ENCODE measurements around the gene SMIM22.

SMIM22 gene

DNA sequence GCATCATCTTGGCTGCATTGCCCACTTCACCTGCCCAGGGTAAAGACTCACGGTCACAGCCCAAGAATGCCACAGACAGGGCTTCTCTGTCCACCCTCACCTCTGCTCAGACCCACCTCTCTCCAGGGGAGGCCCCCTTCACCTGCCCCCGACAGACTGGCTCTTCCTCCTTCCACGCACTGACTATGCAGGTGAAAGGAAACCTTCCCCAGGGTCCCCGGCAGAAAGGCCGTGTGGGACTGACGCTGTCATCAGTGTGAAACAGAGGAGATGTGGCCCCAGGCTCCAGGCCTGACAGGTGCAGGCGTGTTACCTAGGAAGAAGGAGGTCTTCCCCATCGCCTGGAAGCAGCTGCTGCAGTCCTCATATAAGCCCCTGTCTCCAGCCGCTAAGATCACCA, 16.6 kb downstream of the SMIM22 start:
- H3K4me1 Mint-ChIP-seq = no peaks in the 10 kb centered on the region
- H3K27ac Mint-ChIP-seq = no peak overlapping the region
- no peaks in the 10 kb centered on the region for H3K9me3 Mint-ChIP-seq
- no peak for DNase-seq (ENCODE audit: low spot score in 2 of 2)
- H3K36me3 Mint-ChIP-seq = peaks cover 28% of the 10 kb centered on the region
- H3K27me3 Mint-ChIP-seq = no peaks in the 10 kb centered on the region
- no peak overlapping the region for H3K4me3 Mint-ChIP-seq
- no peak for ATAC-seq (ENCODE audit: low read depth)

DNA sequence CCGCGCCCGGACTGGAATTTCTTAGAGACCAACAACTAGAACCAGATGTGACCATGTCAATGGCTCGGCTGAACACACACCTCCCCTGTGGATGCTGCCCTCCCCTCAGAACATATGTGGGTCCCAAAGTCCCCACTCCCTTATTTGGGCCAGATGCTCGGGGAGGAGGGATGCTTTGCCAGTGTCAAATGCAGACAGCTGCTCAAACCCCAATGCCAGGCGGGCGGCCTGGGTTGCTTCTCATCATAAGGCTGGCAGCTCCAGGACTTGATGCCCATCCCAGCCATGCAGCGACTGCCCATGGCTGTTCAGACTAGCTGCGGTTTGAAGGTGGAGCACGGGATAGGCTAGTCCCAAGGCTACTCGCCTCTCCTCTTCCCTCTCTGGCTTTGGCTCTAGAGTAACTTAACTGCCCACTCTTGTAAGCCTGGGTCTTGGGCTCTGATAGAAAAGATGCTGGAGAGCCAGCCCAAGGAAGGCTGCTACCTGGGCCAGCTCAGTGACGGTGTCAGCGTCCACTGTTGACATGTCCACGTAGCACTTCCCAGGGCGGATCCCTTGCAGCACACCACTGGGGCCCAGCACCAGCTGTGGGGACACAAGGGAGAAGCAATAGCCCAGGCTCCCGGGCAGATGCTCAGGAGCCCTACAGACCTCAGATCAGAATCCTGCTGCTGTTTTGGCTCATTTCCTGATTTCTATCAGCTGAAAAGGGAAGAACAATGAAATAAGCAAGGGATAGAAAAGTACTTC, 18.3 kb downstream of the SMIM22 start:
- H3K27ac Mint-ChIP-seq = no peak overlapping the region
- no peak overlapping the region for H3K4me3 Mint-ChIP-seq
- no peaks in the 10 kb centered on the region for H3K27me3 Mint-ChIP-seq
- no peak for DNase-seq (ENCODE audit: low spot score in 2 of 2)
- peaks cover 26% of the 10 kb centered on the region for H3K36me3 Mint-ChIP-seq
- H3K4me1 Mint-ChIP-seq = no peaks in the 10 kb centered on the region
- no peaks in the 10 kb centered on the region for H3K9me3 Mint-ChIP-seq
- no peak for ATAC-seq (ENCODE audit: low read depth)

DNA sequence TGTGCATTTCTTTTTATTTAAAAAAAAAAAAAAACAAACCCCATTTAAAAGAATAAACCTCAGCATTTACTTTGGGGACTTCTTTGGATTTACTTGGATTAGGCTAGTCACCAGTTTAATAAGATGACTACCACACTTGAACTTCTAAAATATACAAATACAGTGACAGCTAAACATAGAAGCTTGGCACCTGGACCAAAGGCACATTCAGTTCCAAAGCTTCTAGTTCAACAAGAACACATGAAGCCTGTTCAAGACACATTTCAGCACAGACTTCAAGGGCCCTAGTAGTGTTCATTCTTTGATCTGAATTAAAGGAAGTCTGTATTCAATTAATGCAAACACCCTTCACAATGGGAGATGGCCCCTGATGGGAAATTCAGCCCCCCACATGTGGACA, 18.9 kb downstream of the SMIM22 start:
- DNase-seq (ENCODE audit: low spot score in 2 of 2) (no peak), ATAC-seq (ENCODE audit: low read depth) (no peak)
- peaks cover 30% of the 10 kb centered on the region for H3K36me3 Mint-ChIP-seq
- H3K4me1 Mint-ChIP-seq = no peaks in the 10 kb centered on the region
- H3K4me3 Mint-ChIP-seq = no peak overlapping the region
- no peak overlapping the region for H3K27ac Mint-ChIP-seq
- H3K27me3 Mint-ChIP-seq = no peaks in the 10 kb centered on the region
- H3K9me3 Mint-ChIP-seq = no peaks in the 10 kb centered on the region

DNA sequence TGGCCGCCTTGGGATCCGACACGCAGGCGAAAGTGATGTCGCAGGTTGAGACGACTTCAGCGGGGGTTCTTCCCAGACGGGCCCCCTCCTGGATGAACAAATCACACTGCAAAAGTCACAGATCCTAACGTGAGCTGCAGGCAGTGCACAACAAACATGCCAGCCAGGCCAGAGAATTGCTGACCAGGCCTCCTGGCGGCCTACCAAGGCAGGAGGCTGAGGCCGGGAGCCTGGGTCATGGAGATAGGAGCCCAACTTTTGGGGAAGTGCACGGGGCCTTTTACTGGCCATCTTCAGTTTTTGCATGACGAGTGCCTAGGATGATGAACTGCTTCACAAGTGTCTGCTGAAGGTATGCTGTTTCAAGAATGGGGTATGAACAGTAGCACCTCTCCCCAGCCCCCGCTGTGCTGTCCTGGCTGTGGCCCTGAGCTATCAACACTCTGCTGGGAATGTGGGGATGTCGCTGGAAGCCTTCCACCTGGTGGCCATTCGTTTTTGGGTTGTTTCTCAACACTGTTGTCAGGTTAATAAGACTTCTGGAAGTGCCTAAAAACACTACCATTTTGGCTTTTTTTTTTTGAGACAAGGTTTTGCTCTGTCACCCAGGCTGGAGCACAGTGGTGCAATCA, 19.5 kb downstream of the SMIM22 start:
- no peaks in the 10 kb centered on the region for H3K9me3 Mint-ChIP-seq
- H3K36me3 Mint-ChIP-seq = peaks cover 32% of the 10 kb centered on the region
- peak overlapping the region; percentile 14 for H3K27ac Mint-ChIP-seq

DNA sequence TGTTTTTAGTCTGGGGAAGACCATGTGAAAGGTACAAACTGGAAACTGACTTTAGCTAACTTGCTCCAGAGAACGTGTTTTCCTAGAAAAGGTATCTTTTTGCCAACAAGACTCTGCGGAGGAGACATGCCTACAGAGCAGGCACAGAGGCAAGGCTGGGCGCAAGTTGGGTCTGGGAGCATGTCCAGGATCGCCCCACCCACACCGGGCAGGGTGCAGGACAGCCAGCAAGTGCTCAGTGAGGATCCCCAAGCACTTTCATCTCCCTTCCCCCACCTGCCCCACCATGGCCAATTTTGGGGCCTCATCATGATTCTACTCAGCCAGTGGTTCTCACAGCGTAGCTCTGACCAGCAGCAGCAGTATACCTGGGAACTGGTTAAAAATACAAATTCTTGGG, 25.5 kb downstream of the SMIM22 start:
- Mint-ChIP-seq H3K27me3 (no peaks in the 10 kb centered on the region), H3K4me1 (no peaks in the 10 kb centered on the region), H3K4me3 (no peak overlapping the region), H3K9me3 (no peaks in the 10 kb centered on the region), H3K36me3 (peaks cover 35% of the 10 kb centered on the region), H3K27ac (no peak overlapping the region)
- ATAC-seq (ENCODE audit: low read depth) (no peak), DNase-seq (ENCODE audit: low spot score in 2 of 2) (no peak)

More for the DNA sequence above, 19.5 kb downstream of the SMIM22 start:
- ATAC-seq (ENCODE audit: low read depth) = no peak
- DNase-seq (ENCODE audit: low spot score in 2 of 2) = no peak
- Mint-ChIP-seq H3K4me1 (no peaks in the 10 kb centered on the region), H3K27me3 (no peaks in the 10 kb centered on the region), H3K4me3 (no peak overlapping the region)

DNA sequence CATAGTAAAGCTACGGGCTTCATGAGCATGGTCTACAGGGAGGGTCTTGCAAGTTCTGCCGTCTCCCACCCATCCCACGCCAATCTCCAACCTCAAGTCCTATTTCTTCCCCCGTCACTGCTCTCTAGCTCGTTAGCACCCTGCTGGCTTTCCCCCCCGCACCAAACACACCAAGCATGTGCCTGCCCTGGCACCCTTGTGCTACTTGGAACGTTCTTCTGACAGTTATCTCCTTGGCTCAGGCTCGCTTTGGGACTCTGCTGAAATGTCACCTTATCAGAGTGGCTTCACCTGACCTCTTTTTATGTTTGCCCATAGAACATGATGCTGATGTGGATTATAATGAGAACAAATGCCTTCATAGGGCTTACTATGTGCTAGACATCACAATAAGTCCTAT, 30.0 kb downstream of the SMIM22 start:
- ATAC-seq (ENCODE audit: low read depth) (no peak), DNase-seq (ENCODE audit: low spot score in 2 of 2) (no peak)
- H3K27ac Mint-ChIP-seq = no peak overlapping the region
- H3K27me3 Mint-ChIP-seq = no peaks in the 10 kb centered on the region
- no peaks in the 10 kb centered on the region for H3K9me3 Mint-ChIP-seq
- H3K4me3 Mint-ChIP-seq = no peak overlapping the region
- H3K4me1 Mint-ChIP-seq = no peaks in the 10 kb centered on the region
- peaks cover 31% of the 10 kb centered on the region for H3K36me3 Mint-ChIP-seq

DNA sequence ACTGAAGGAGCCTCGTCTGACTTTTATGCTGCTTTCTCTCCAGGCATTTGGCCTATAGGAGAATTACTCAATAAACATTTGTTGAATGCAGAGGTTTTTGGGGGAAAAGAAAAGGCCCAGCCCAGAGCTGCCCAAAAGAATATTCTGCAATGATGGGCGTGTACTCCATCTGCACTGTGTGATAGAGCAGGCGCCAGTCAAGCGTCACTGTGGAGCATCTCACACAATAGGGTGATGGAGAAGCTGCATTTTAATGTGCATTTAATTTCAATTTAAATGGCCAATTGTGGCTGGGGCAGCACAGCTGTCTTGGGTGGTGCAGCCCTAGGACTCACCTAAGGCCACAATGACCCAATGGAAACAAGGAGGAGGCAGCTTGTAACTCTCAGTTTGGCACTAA, 31.4 kb downstream of the SMIM22 start:
- Mint-ChIP-seq H3K4me3 (no peak overlapping the region), H3K36me3 (peaks cover 42% of the 10 kb centered on the region), H3K27me3 (no peaks in the 10 kb centered on the region), H3K4me1 (no peaks in the 10 kb centered on the region), H3K9me3 (no peaks in the 10 kb centered on the region), H3K27ac (peak overlapping the region; percentile 14)
- DNase-seq (ENCODE audit: low spot score in 2 of 2) (no peak), ATAC-seq (ENCODE audit: low read depth) (no peak)

DNA sequence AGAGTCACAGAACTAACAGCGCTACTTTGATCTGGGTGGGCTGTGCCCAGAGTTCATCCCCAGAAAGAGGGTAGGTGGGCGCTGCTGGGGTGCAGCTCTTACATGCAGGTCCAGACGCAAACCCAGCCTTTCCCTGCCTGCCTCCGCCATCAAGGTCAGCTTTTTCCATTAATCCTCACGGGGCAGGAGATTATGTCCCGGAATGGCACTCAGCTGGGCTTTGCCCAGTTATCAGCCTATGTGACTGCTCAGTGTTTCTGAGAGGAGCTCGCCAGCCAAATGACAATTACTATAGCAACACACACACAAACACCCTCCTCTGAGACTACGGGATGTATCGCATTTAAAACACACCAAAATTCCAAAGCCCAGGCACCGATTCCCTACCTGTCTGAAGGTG, 31.8 kb downstream of the SMIM22 start:
- H3K27me3 Mint-ChIP-seq = no peaks in the 10 kb centered on the region
- peaks cover 41% of the 10 kb centered on the region for H3K36me3 Mint-ChIP-seq
- H3K9me3 Mint-ChIP-seq = no peaks in the 10 kb centered on the region
- H3K4me1 Mint-ChIP-seq = no peaks in the 10 kb centered on the region
- no peak overlapping the region for H3K4me3 Mint-ChIP-seq
- H3K27ac Mint-ChIP-seq = peak overlapping the region; percentile 14
- ATAC-seq (ENCODE audit: low read depth) = no peak
- no peak for DNase-seq (ENCODE audit: low spot score in 2 of 2)

DNA sequence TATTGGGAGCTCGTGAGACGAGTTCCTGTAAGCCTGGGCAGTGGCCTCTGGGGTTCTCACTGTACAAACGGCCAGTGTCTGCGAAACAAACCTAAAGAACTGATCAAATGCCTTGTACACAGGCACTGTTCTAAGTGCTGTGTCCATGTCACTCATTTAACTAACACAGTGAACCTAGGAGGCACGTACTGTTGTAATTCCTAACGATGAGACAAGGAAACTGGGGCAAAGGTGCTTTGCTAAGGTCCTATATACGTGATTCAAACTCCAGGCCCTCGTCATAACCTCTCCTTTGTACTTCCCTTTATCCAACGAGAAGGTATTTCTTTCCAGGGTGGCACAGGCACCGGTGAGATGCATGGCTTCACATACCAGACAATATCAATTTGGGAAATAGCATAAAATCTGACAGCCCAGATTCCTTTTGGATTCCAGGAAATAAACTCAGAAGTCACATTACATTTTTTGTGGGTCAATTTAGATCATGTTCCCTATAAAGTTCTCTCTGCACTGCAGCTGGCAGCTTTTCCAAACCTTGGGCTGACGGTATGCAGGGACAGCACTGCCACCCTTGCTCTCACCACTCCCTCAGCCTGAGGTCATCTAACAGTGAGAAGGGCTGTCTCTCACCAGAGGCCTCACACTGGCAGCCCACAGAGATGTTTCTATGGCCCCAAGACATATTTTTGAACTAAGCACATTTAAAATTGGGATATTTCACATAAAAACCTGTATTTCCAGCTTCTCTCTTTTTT, 33.6 kb downstream of the SMIM22 start:
- Mint-ChIP-seq H3K9me3 (no peaks in the 10 kb centered on the region), H3K4me1 (peaks cover 9% of the 10 kb centered on the region), H3K27ac (no peak overlapping the region), H3K27me3 (no peaks in the 10 kb centered on the region), H3K36me3 (peaks cover 41% of the 10 kb centered on the region), H3K4me3 (no peak overlapping the region)
- ATAC-seq (ENCODE audit: low read depth) (no peak), DNase-seq (ENCODE audit: low spot score in 2 of 2) (no peak)

DNA sequence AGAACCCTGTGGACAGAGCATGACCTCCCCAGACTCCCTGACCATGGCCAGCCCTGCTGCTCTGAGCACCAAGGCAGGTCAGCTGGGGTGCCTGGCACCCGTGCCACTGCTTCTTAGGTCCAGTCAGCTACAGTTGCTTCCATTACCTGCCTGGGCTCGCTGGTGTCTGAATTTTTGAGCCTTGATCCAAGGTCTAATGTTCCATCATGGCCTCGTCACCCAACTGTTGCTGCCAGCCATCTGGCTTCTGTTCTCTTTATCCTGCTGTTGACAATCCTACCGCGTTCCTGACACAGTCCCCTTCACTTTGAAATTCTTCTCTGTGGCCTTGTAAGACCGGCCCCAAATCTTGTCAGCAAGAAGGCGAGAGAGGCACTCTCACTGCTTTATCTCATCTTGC, 35.2 kb downstream of the SMIM22 start:
- peaks cover 31% of the 10 kb centered on the region for H3K36me3 Mint-ChIP-seq
- no peak overlapping the region for H3K4me3 Mint-ChIP-seq
- peak overlapping the region; percentile 36 for H3K27ac Mint-ChIP-seq
- H3K4me1 Mint-ChIP-seq = peaks cover 9% of the 10 kb centered on the region
- DNase-seq (ENCODE audit: low spot score in 2 of 2) = no peak
- no peak for ATAC-seq (ENCODE audit: low read depth)
- no peaks in the 10 kb centered on the region for H3K9me3 Mint-ChIP-seq
- H3K27me3 Mint-ChIP-seq = no peaks in the 10 kb centered on the region

DNA sequence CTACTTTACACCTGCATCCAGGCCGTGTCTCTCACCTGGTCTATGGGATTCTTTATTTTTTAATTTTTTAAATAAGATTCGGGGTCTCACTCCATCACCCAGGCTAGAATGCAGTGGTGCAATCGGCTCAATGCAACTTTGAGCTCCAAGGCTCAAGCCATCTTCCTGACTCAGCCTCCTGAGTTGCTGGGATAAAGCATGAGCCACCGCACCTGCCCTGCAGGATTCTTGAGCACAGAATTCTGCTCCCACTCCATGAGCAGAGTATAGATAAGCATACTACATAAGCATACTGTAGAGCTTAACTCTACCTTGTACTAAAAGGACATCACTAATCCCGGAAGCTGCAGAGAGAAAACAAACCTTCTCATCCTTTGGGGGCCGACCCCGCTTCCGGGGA, 36.4 kb downstream of the SMIM22 start:
- Mint-ChIP-seq H3K4me3 (no peak overlapping the region), H3K27me3 (no peaks in the 10 kb centered on the region), H3K36me3 (peaks cover 35% of the 10 kb centered on the region), H3K4me1 (peaks cover 11% of the 10 kb centered on the region), H3K9me3 (no peaks in the 10 kb centered on the region), H3K27ac (no peak overlapping the region)
- DNase-seq (ENCODE audit: low spot score in 2 of 2) = no peak
- no peak for ATAC-seq (ENCODE audit: low read depth)

DNA sequence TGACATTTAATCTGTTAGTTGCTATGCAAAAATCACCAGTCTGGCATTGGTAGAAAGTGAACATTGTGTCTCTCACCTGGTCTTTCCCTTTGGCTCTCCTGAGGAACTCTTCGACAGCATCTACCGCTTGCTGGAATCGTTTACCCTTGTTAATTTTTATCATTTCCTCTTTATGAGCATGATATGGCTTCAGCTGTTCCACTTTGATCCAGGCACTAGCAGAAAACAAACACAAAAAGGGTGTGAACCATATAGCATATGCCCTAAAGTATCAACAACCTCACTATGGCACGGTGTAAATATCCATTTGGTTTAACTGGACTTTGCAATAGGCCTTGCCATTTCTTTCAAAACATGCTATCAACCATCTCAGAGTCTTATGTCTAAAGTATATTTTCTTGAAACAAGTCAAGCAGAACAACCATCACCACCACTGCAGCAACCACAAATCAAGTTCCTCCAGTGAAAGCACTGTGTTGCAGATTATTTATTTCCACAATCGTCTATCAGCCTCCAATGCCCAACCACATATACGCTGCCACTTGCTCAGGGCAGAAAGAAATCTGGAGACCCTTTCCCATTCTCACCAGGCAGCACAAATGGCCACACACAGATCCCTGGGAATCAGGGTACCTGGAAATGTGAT, 37.7 kb downstream of the SMIM22 start:
- Mint-ChIP-seq H3K4me3 (peak overlapping the region; percentile 44), H3K27ac (peak overlapping the region; percentile 89), H3K4me1 (peaks cover 11% of the 10 kb centered on the region), H3K36me3 (peaks cover 37% of the 10 kb centered on the region), H3K9me3 (no peaks in the 10 kb centered on the region), H3K27me3 (no peaks in the 10 kb centered on the region)
- peak; percentile 65 for ATAC-seq (ENCODE audit: low read depth)
- DNase-seq (ENCODE audit: low spot score in 2 of 2) = no peak

DNA sequence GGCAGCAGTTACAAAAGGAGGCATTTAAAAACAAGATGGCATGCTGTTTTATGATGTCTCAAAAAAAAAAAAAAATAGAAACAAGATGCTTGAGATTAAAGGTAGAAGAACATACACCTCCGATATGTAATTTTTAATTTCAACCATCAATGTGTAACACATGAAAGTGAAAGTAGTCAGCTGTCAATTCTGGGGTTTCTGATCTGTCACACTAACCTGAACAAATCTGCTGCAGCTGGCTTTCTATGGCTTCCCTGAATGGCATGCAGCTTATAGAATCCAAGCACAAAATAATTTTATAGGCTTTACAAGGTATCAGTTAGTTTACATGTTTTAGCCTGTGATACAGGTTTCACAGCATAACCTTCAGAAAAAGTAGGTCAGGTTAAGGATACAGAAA, 38.4 kb downstream of the SMIM22 start:
- Mint-ChIP-seq H3K4me3 (no peak overlapping the region), H3K9me3 (no peaks in the 10 kb centered on the region), H3K36me3 (peaks cover 36% of the 10 kb centered on the region), H3K27ac (peak overlapping the region; percentile 89), H3K27me3 (no peaks in the 10 kb centered on the region), H3K4me1 (peaks cover 11% of the 10 kb centered on the region)
- ATAC-seq (ENCODE audit: low read depth) (peak; percentile 69), DNase-seq (ENCODE audit: low spot score in 2 of 2) (no peak)

DNA sequence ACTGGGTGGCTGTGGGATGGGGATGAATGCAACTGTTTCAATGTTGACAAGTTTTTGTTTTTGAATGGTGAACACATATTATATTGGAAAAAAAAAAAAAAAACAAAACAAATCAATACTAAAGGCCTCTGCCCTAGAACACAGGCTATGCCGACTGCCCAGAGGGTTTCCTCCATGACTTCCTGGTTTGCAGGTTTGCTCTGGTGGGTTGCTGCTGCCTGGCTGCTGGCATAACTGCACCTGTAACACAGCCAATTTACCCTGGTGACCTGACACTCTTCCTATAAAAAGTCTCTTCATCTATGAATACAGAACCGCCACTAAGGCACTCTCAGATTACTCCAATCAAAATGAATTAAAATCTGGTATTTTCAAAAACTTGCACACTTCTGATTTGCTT, 41.6 kb downstream of the SMIM22 start:
- Mint-ChIP-seq H3K36me3 (peaks cover 28% of the 10 kb centered on the region), H3K27ac (no peak overlapping the region), H3K4me3 (no peak overlapping the region)

More for the DNA sequence above, 41.6 kb downstream of the SMIM22 start:
- H3K9me3 Mint-ChIP-seq = no peaks in the 10 kb centered on the region
- ATAC-seq (ENCODE audit: low read depth) (no peak), DNase-seq (ENCODE audit: low spot score in 2 of 2) (no peak)
- no peaks in the 10 kb centered on the region for H3K27me3 Mint-ChIP-seq
- H3K4me1 Mint-ChIP-seq = peaks cover 13% of the 10 kb centered on the region

All from memory B cell (primary cell).